H1 (cell line): ENCODE data around the gene DAPK2. TPM values are rescaled to one million over a fixed set of nuclear protein-coding genes. Genes with fewer than 3 reads are reported as not detected.

Source experiments
- CTCF ChIA-PET: fragments of 300-600 bp; sonication (Branson Sonifier 250); formaldehyde crosslinking; loops from one replicate; lab custom pipeline; 2021; ENCODE audit not compliant: partially characterized antibody; lab: Charles Lee
- POLR2A ChIA-PET: fragments of 300-600 bp; sonication (Branson Sonifier 250); formaldehyde crosslinking; loops from one replicate; lab custom pipeline; 2021; ENCODE audit warnings: inconsistent platforms; ENCODE audit not compliant: partially characterized antibody; lab: Charles Lee
- DNase-seq, 2 experiments: peaks; one replicate each; pipeline versions ENCODE4 v3.0.0 to v3.0.0-alpha.2; 2010 to 2022; ENCODE audit warnings: low spot score in 2 of 2, low read depth in 1 of 2, mixed read lengths in 1 of 2
- FAIRE-seq: peaks from 2 replicates; lab custom pipeline; 2011; peaks lifted over from hg19 to GRCh38; lab: Jason Lieb, UNC
- H2AFZ ChIP-seq: 2 replicates; pipeline ENCODE4 v1.8.1; 2012; ENCODE audit warnings: low read length, inconsistent platforms
- H2AK5ac ChIP-seq: 2 replicates; pipeline ENCODE4 v1.6.1; 2013; ENCODE audit warnings: low read depth, low read length
- H2BK120ac ChIP-seq: replicated peaks from 2 replicates; pipeline ENCODE3; 2013; ENCODE audit warnings: low read depth, low read length, inconsistent platforms
- H2BK12ac ChIP-seq: 2 replicates; pipeline ENCODE4 v1.6.1; 2013; ENCODE audit warnings: low read depth, low read length
- H2BK15ac ChIP-seq: 2 replicates; pipeline ENCODE4 v1.6.1; 2013; ENCODE audit warnings: low read length
- H2BK20ac ChIP-seq: 2 replicates; pipeline ENCODE4 v1.6.1; 2013; ENCODE audit warnings: low read length
- H2BK5ac ChIP-seq: 2 replicates; pipeline ENCODE4 v1.6.1; 2013; ENCODE audit warnings: low read depth, low read length
- H3K14ac ChIP-seq: 2 replicates; pipeline ENCODE4 v1.6.1; 2013; ENCODE audit warnings: inconsistent platforms; ENCODE audit not compliant: insufficient read length
- H3K18ac ChIP-seq: 2 replicates; pipeline ENCODE4 v1.6.1; 2013; ENCODE audit warnings: low read length; ENCODE audit errors: extremely low read depth
- H3K23ac ChIP-seq: 2 replicates; pipeline ENCODE4 v1.6.1; 2013; ENCODE audit warnings: inconsistent platforms; ENCODE audit not compliant: insufficient read length
- H3K23me2 ChIP-seq: 2 replicates; pipeline ENCODE4 v1.6.1; 2013; ENCODE audit warnings: low read depth, low read length
- H3K27ac ChIP-seq: 2 replicates; pipeline ENCODE4 v1.6.1; 2011; ENCODE audit warnings: low read depth, low read length, inconsistent platforms
- H3K27me3 ChIP-seq, 4 experiments: replicated peaks in 1 of 4; 1 replicate in 1 of 4; 2 replicates in 3 of 4; pipeline versions ENCODE4 v1.6.1 to v1.8.1; 2011 to 2013; ENCODE audit warnings: low read length in 3 of 4, mild to moderate bottlenecking in 3 of 4, inconsistent platforms in 2 of 4, mixed read lengths in 2 of 4, moderate library complexity in 1 of 4; ENCODE audit not compliant: control insufficient read depth in 3 of 4, insufficient read depth in 3 of 4; ENCODE audit errors: extremely low read depth in 1 of 4
- H3K36me3 ChIP-seq, 4 experiments: 2 replicates each; pipeline versions ENCODE4 v1.6.1 to v1.8.1; 2011 to 2013; ENCODE audit warnings: mild to moderate bottlenecking in 4 of 4, low read length in 3 of 4, moderate library complexity in 2 of 4, control low read depth in 1 of 4, inconsistent platforms in 1 of 4; ENCODE audit not compliant: insufficient read depth in 4 of 4, control insufficient read depth in 2 of 4
- H3K4ac ChIP-seq: replicated peaks from 2 replicates; pipeline ENCODE3; 2013; ENCODE audit warnings: low read length, low read depth, mixed read lengths, inconsistent platforms; ENCODE audit not compliant: insufficient read length
- H3K4me1 ChIP-seq, 4 experiments: replicated peaks in 1 of 4; 1 replicate in 1 of 4; 2 replicates in 3 of 4; pipeline versions ENCODE4 v1.6.1 to v1.8.1; 2011 to 2013; ENCODE audit warnings: low read length in 3 of 4, inconsistent platforms in 2 of 4, mixed read lengths in 1 of 4; ENCODE audit not compliant: insufficient read depth in 4 of 4, control insufficient read depth in 3 of 4
- H3K4me2 ChIP-seq, 2 experiments: 2 replicates each; pipeline versions ENCODE4 v1.6.1 to v1.8.1; 2011 to 2013; ENCODE audit warnings: low read depth in 2 of 2, low read length in 2 of 2, control low read depth in 1 of 2, inconsistent platforms in 1 of 2, mild to moderate bottlenecking in 1 of 2; ENCODE audit not compliant: insufficient read depth in 1 of 2
- H3K4me3 ChIP-seq, 4 experiments: fragments of 200-600, 300-600 bp in 1 of 4; sonication (generic), shearing (Covaris generic), sonication (Bioruptor Twin) in 1 of 4; 2 replicates each; pipeline versions ENCODE4 v1.5.1 to v1.8.1; 2011 to 2016; ENCODE audit warnings: low read length in 4 of 4, low read depth in 3 of 4, control low read depth in 2 of 4, inconsistent platforms in 2 of 4, mild to moderate bottlenecking in 2 of 4, mixed read lengths in 1 of 4, moderate library complexity in 1 of 4; ENCODE audit not compliant: insufficient read depth in 2 of 4; ENCODE audit errors: extremely low read depth in 1 of 4
- H3K56ac ChIP-seq: replicated peaks from 2 replicates; pipeline ENCODE3; 2013; ENCODE audit warnings: low read depth, mild to moderate bottlenecking, mixed read lengths, low read length, inconsistent platforms; ENCODE audit not compliant: insufficient read length
- H3K79me1 ChIP-seq: 2 replicates; pipeline ENCODE4 v1.6.1; 2013; ENCODE audit warnings: low read depth, low read length, control low read depth
- H3K79me2 ChIP-seq, 2 experiments: 2 replicates each; pipeline versions ENCODE4 v1.6.1 to v1.8.1; 2012 to 2013; ENCODE audit warnings: low read length in 2 of 2, mild to moderate bottlenecking in 2 of 2, inconsistent platforms in 1 of 2; ENCODE audit not compliant: insufficient read depth in 2 of 2, control insufficient read depth in 1 of 2
- H3K9ac ChIP-seq, 4 experiments: replicated peaks in 1 of 4; 1 replicate in 1 of 4; 2 replicates in 3 of 4; pipeline versions ENCODE4 v1.6.1 to v1.8.1; 2011 to 2013; ENCODE audit warnings: low read depth in 3 of 4, low read length in 3 of 4, control low read depth in 2 of 4, mild to moderate bottlenecking in 2 of 4, moderate library complexity in 2 of 4, inconsistent platforms in 1 of 4; ENCODE audit errors: extremely low read depth in 1 of 4
- H3K9me3 ChIP-seq, 2 experiments: 2 replicates each; pipeline versions ENCODE4 v1.6.1 to v1.8.1; 2012 to 2013; ENCODE audit warnings: mild to moderate bottlenecking in 2 of 2, moderate library complexity in 2 of 2, control low read depth in 1 of 2, inconsistent platforms in 1 of 2, low read depth in 1 of 2, low read length in 1 of 2, mixed read lengths in 1 of 2; ENCODE audit not compliant: insufficient read depth in 2 of 2
- H4K20me1 ChIP-seq, 2 experiments: replicated peaks in 1 of 2; 2 replicates each; pipeline versions ENCODE3 to v1.8.1; 2011 to 2013; ENCODE audit warnings: inconsistent platforms in 2 of 2, low read length in 2 of 2, mild to moderate bottlenecking in 1 of 2; ENCODE audit not compliant: insufficient read depth in 2 of 2, control insufficient read depth in 1 of 2
- H4K5ac ChIP-seq: 2 replicates; pipeline ENCODE4 v1.6.1; 2013; ENCODE audit warnings: low read length, low read depth, mixed read lengths, inconsistent platforms; ENCODE audit not compliant: insufficient read length
- H4K8ac ChIP-seq: 2 replicates; pipeline ENCODE4 v1.8.0; 2013; ENCODE audit warnings: mild to moderate bottlenecking, moderate library complexity, low read length, inconsistent platforms; ENCODE audit not compliant: insufficient read depth; ENCODE audit errors: extremely low read depth
- H4K91ac ChIP-seq: replicated peaks from 2 replicates; pipeline ENCODE3; 2013; ENCODE audit warnings: low read length, mixed read lengths, inconsistent platforms; ENCODE audit not compliant: insufficient read length
- CHD1 ChIP-seq: IDR thresholded peaks from 2 replicates; pipeline ENCODE4 v1.6.1; 2012; ENCODE audit warnings: low read depth, low read length, improper control_type of control experiment
- CHD2 ChIP-seq: IDR thresholded peaks from 2 replicates; pipeline ENCODE4 v1.6.1; 2012; ENCODE audit warnings: low read length, improper control_type of control experiment
- CREB1 ChIP-seq: IDR thresholded peaks from 2 replicates; pipeline ENCODE4 v1.6.1; 2012; ENCODE audit warnings: inconsistent platforms
- EGR1 ChIP-seq: IDR thresholded peaks from 2 replicates; pipeline ENCODE4 v1.6.1; 2011; ENCODE audit warnings: low read depth, low read length, borderline replicate concordance
- EZH2 ChIP-seq: fragments of 200-600 bp; sonication (generic); IDR thresholded peaks from 2 replicates; pipeline ENCODE4 v1.7.1; 2012; ENCODE audit warnings: low read depth, mild to moderate bottlenecking, moderate library complexity, low read length, inconsistent platforms; ENCODE audit not compliant: severe bottlenecking
- JUN ChIP-seq: IDR thresholded peaks from 2 replicates; pipeline ENCODE4 v1.6.1; 2011; ENCODE audit warnings: low read depth, mild to moderate bottlenecking, improper control_type of control experiment, low read length
- KDM5A ChIP-seq: fragments of 200-600 bp; IDR thresholded peaks from 2 replicates; pipeline ENCODE4 v1.7.1; 2012; ENCODE audit warnings: mild to moderate bottlenecking, low read length, inconsistent platforms, mixed read lengths
- MAFK ChIP-seq: IDR thresholded peaks from 2 replicates; pipeline ENCODE4 v1.6.1; 2012; ENCODE audit warnings: low read depth, mild to moderate bottlenecking, improper control_type of control experiment, low read length
- NANOG ChIP-seq: IDR thresholded peaks from 2 replicates; pipeline ENCODE4 v1.6.1; 2011; ENCODE audit warnings: low read length, low read depth, mild to moderate bottlenecking, inconsistent platforms; ENCODE audit not compliant: insufficient read depth, poor library complexity, severe bottlenecking
- RXRA ChIP-seq: IDR thresholded peaks from 2 replicates; pipeline ENCODE4 v1.6.1; 2011; ENCODE audit warnings: low read depth, mild to moderate bottlenecking, low read length, moderate library complexity; ENCODE audit not compliant: insufficient read depth
- SRF ChIP-seq: IDR thresholded peaks from 2 replicates; pipeline ENCODE4 v1.6.1; 2011; ENCODE audit warnings: mild to moderate bottlenecking, low read depth, low read length, moderate library complexity
- SUZ12 ChIP-seq: fragments of 200-600 bp; sonication (generic); IDR thresholded peaks from 2 replicates; pipeline ENCODE4 v1.6.1; 2012; ENCODE audit warnings: mild to moderate bottlenecking, inconsistent platforms, low read length, moderate library complexity, mixed read lengths
- WGBS, 2 experiments: shearing (Covaris generic) in 1 of 2; methylation state at CpG; one replicate each; pipeline versions ENCODE4 v1.1.6 to v1.1.7; 2013 to 2015; ENCODE audit warnings: low lambda C conversion rate in 2 of 2, mixed read lengths in 2 of 2, inconsistent platforms in 1 of 2, low coverage in 1 of 2, missing lambda C conversion rate in 1 of 2; ENCODE audit not compliant: insufficient replicate concordance in 2 of 2, insufficient coverage in 1 of 2, insufficient read length in 1 of 2; ENCODE audit errors: extremely low coverage in 1 of 2, missing lambda C conversion rate in 1 of 2; 5-methylcytosine and 5-hydroxymethylcytosine counted together
- polyA plus RNA-seq, 7 experiments: library from polyadenylated mRNA; depleted of rRNA in 3 of 7; stranded (reverse) in 5 of 7; unstranded in 2 of 7; fragments of >200 nt in 5 of 7; fragments of 200-250 nt in 2 of 7; gene quantifications; 1 replicate in 5 of 7; 2 replicates in 1 of 7; 4 replicates in 1 of 7; pipeline versions ENCODE4 v1.2.1 to v1.2.3, GENCODE V29; 2011 to 2013; ENCODE audit warnings: missing spikeins in 2 of 7, mixed read lengths in 2 of 7
- total RNA-seq: library from RNA; stranded (reverse); fragmentation: NEBNext Ultra II Directional; extraction: Animal tissue kit (Norgen Biotek cat#: 25700); gene quantifications from 2 replicates; pipeline ENCODE4 v1.2.1, GENCODE V29; 2021

The DAPK2 gene
- total and polyA plus RNA-seq, 2 of the 8 experiments (the other 6 are each of a cell fraction or from before 2014, with no cell fraction given), result 1.8 to 2.9 TPM

GRCh38 chr15:63973212-63974009 is 72.9 kb downstream of the DAPK2 start:
- peak overlapping the region; percentile 58 for H2BK120ac ChIP-seq
- H3K23me2 ChIP-seq, result no peaks in the 10 kb centered on the region
- no peaks in the 10 kb centered on the region for H4K20me1 ChIP-seq
- H3K56ac ChIP-seq, result no peak overlapping the region
- H3K79me1 ChIP-seq, result no peaks in the 10 kb centered on the region
- peaks cover 0 to 2% (median 0%) of the 10 kb centered on the region in 4 experiments; a peak in 1 of 7 replicates for H3K27me3 ChIP-seq
- H3K9ac ChIP-seq, result no peak overlapping the region
- 0 out of 2 replicates have a peak overlapping the region, but pooled peaks have one; percentile 5 for H2BK15ac ChIP-seq
- H3K36me3 ChIP-seq, result no peaks in the 10 kb centered on the region
- no peaks in the 10 kb centered on the region for H3K79me2 ChIP-seq
- H3K9me3 ChIP-seq, result no peaks in the 10 kb centered on the region
- H3K4ac ChIP-seq, result peak overlapping the region; percentile 17
- no peak overlapping the region for H3K27ac ChIP-seq
- no peak overlapping the region for H3K14ac ChIP-seq
- H4K91ac ChIP-seq, result peak overlapping the region; percentile 45
- H3K23ac ChIP-seq, result no peak overlapping the region
- peak overlapping the region; percentile 92; the same call in 1 of the 2 replicates for H2BK5ac ChIP-seq
- peak overlapping the region; percentile 43 for H3K4me2 ChIP-seq
- peak overlapping the region; percentile 98; the same call in 1 of the 2 replicates for H2BK20ac ChIP-seq
- H2AFZ ChIP-seq, result no peak overlapping the region
- peak overlapping the region in 2 of 4 experiments; percentile 5 to 13; a peak in 2 of 8 replicates for H3K4me3 ChIP-seq
- FAIRE-seq (no peak), DNase-seq (no peak)
- POLR2A ChIA-PET, result interaction anchor here (1.5 kb wide), 1 partner anchor 10 kb away, joined by 3 read pairs; no protein-coding TSS in a partner anchor
- no peak overlapping the region for H4K5ac ChIP-seq
- H3K4me1 ChIP-seq, result peaks cover 7 to 27% (median 20%) of the 10 kb centered on the region in 4 experiments
- peak overlapping the region; percentile 89; the same call in 1 of the 2 replicates for H2BK12ac ChIP-seq
- peak overlapping the region; percentile 45; the same call in 1 of the 2 replicates for H2AK5ac ChIP-seq
- no peak overlapping the region for H4K8ac ChIP-seq
- WGBS, 2 experiments, result 51% methylated on average over 2 of the region's 2 CpGs; no CpG with 5 or more reads in 1 of the 2 experiments
- CTCF ChIA-PET, result interaction anchor here (0.7 to 2.2 kb wide), 5 partner anchors 10 to 96 kb away, joined by 4 to 11 read pairs (median 5); no protein-coding TSS in a partner anchor
- H3K18ac ChIP-seq, result peak overlapping the region; percentile 95
- TF ChIP-seq NANOG (no peak), KDM5A (no peak), EZH2 (no peak), CHD1 (no peak), SRF (no peak), EGR1 (no peak), CREB1 (no peak), CHD2 (no peak), SUZ12 (no peak), JUN (no peak), RXRA (no peak), MAFK (no peak)
